Stimulated activated naive CD4-positive, alpha-beta T cell (primary cell): ENCODE measurements around the gene SPOUT1.
"Not testable (repeated sequence)": the region's sequence is repeated elsewhere in the genome, so short reads cannot be mapped to it uniquely, and the experiment has no call there.

Experiments
- DNase-seq, 6 experiments: peaks; one replicate each; lab custom pipeline; 2025; lab: John Stamatoyannopoulos, UW

Gene SPOUT1, protein sequence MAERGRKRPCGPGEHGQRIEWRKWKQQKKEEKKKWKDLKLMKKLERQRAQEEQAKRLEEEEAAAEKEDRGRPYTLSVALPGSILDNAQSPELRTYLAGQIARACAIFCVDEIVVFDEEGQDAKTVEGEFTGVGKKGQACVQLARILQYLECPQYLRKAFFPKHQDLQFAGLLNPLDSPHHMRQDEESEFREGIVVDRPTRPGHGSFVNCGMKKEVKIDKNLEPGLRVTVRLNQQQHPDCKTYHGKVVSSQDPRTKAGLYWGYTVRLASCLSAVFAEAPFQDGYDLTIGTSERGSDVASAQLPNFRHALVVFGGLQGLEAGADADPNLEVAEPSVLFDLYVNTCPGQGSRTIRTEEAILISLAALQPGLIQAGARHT

DNA sequence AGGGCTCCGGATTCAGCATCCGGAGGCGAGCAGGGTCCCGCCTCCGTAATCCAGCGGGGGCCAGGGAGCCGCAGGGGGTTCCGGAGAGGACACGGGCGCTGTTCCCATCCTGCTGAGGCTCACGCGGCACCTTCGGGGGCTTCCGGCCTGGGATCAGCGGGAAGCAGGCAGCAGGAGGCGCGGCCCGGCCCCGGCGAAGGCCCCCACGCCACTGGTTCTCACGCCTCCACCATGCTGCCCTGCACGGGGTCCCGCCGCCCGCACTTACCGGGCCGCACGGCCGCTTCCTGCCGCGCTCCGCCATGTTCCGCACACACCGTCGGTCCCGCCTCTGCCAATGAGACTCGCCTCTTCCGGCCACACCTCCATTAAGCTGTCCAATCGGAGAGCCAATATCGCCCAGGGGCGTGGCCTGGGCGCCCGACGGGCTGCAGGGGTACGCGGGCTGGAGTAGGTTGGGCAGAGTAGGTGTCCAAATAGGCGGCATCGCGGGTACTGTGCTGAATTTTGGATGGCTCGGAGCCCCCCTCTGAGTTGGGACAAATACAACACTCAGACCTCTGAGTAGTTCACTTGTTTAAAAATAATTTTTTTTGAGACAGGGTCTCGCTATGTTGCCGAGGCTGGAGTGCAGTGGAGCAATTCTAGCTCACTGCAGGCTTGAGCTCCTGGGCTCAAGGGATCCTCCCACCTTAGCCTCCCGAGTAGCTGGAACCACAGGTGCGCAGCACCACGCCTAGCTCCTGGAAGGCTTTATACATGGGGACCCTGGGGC, at the start of gene SPOUT1:
Gene SPOUT1 (minus strand): TSS at position 318 of the 775 bp plus-strand sequence. CDS start 14 bp downstream, at position 304.
- DNase-seq: peak; percentile 87 to 92 (median 91)

DNA sequence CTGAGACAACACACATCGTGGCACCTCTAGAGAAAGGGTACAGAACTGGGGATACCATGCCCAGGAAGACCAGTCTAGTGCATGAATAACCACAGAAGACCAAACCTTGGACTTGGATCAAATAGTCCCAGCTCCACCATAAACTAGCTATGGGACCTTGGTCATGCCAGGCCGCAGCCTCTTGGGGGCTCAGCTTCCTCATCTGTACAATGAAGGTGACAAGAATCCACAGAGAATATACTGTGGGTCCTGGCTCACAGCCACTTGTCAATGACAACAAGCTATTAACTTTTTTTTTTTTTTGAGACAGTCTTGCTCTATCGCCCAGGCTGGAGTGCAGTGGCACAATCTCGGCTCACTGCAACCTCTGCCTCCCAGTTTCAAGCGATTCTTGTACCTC, 48.3 kb upstream of the SPOUT1 start:
- DNase-seq: no peak

DNA sequence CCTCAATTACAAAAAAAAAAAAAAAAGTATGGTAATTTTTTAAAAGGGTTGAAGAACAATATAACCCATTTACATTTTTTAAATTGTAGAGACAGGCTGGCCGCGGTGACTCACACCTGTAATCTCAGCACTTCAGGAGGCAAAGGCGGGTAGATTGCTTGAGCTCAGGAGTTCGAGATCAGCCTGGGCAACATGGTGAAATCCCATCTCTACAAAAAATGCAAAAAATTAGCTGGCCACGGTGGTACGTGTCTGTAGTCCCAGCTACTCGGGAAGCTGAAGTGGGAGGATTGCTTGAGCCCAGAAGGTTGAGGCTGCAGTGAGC, 41.3 kb upstream of the SPOUT1 start:
- DNase-seq: not testable (repeated sequence)

DNA sequence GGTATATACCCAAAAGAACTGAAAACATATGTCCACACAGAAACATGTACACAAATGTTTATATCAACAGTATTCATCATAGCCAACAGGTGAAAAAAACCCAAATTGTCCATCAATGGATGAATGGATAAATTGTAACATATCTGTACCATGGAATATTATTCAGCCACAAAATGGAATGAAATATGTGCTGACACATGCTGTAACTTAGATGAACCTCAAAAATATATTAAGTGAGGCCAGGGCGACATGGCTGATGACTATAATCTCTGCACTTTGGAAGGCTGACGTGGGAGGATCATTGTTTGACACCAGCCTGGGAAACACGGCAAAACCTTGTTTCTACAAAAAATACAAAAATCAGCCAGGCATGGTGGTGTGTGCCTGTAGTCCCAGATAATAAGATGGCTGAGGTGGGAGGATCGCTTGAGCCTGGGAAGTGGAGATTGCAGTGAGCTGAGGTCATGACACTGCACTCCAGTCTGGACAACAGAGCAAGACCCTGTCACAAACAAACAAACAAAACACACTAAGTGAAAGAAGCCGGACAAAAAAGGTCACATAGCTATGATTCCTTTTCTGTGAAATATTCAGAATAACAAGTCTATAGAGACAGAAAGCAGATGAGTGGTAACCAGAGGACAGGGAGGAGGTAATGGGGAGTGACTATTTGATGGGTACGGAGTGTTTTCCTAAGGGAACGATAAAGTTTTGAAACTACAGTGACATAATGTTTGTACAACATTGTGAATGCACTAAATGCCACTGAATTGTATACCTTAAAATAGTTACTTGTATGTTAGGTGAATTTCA, 40.7 kb upstream of the SPOUT1 start:
- DNase-seq: no peak

DNA sequence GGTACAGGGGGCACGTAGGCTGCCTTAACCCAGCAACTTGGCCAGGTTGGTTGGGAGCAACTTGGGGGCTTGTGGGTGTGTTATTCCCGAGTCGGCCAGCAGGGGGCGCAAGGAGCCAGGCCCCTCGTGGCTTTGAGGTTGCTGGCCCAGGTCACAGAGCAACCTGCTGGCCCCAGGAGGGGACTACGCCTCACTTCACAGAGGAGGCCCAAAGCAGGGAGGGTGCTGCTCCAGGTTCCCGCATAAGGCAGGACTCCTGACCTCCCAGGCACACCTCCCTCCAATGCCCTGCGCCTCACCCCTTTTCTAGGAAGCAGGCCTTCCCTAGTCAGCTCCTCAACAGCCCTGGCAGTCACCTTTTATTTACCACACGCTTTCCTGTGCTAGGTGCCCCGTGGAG, 34.1 kb upstream of the SPOUT1 start:
- DNase-seq: peak; percentile 56 to 88 (median 80)

- no peak for DNase-seq
Observed at GRCh38 chr9:128862401-128862851, 32.8 kb upstream of the SPOUT1 start.

GRCh38 chr9:128861501-128861900, 31.9 kb upstream of the SPOUT1 start:
- DNase-seq: no peak

GRCh38 chr9:128860937-128861336, 31.3 kb upstream of the SPOUT1 start:
- DNase-seq: no peak

GRCh38 chr9:128858476-128858875, 28.9 kb upstream of the SPOUT1 start:
- not testable (repeated sequence) for DNase-seq

GRCh38 chr9:128854454-128854853, 24.9 kb upstream of the SPOUT1 start:
- DNase-seq: not testable (repeated sequence)

DNA sequence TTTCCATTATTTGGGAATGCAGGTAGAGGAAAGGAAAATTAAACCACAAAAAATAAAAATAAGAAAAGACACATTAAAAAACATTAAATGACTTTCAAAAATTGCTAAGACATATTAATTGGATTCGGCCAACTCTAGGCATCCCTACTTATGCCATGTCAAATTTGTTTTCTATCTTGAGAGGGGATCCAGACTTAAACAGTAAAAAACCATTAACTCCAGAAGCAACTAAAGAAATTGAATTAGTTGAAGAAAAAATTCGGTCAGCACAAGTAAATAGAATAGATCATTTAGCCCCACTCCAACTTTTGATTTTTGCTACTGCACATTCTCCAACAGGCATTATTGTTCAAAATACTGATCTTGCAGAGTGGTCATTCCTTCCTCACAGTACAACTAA, 23.1 kb upstream of the SPOUT1 start:
- not testable (repeated sequence) for DNase-seq

DNA sequence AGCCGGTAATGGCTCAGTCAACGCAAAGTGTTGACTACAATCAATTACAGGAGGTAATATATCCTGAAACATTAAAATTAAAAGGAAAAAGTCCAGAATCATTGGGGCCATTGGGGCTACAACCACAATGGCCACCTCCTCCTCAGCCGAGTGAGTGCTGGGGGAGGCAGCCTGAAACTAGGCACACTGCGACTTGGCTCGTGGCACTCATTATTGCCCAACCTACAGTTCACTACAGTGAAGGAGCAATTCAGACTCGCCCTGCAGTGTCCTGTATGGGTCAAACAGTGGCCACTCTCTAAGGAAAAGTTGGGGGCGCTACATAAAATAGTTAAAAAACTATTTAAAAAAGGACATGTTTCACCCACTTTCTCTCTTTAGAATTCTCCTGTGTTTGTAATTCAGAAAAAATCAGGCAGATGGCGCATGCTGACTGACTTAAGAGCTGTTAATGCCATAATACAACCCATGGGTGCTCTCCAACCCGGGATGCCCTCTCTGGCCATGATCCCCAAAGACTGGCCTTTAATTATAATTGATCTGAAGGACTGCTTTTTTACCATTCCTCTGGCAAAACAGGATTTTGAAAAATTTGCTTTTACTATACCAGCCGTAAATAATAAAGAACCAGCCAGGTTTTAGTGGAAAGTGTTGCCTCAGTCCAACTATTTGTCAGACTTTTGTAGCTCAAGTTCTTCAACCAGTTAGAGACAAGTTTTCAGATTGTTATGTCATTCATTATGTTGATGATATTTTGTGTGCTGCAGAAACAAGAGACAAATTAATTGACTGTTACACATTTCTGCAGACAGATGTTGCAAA, 22.4 kb upstream of the SPOUT1 start:
- DNase-seq: peak in 1 of 6 experiments; percentile 9

DNA sequence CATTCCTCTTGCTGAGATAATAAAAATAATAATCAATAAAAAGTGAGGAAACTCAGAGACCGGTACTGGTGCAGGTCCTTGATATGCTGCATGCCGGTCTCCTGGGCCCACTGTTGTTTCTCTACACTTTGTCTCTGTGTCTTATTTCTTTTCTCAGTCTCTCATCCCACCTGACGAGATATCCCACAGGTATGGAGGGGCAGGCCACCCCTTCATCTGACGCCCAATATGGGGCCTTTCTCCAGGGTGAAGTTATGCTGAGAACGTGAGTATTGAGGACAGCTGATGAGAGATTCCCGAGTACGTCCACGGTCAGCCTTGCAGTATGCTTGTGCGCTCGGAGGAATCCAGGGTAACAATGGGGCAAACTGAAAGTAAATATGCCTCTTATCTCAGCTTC, 21.4 kb upstream of the SPOUT1 start:
- DNase-seq: not testable (repeated sequence)

GRCh38 chr9:128847803-128848202, 18.2 kb upstream of the SPOUT1 start:
- DNase-seq: no peak

DNA sequence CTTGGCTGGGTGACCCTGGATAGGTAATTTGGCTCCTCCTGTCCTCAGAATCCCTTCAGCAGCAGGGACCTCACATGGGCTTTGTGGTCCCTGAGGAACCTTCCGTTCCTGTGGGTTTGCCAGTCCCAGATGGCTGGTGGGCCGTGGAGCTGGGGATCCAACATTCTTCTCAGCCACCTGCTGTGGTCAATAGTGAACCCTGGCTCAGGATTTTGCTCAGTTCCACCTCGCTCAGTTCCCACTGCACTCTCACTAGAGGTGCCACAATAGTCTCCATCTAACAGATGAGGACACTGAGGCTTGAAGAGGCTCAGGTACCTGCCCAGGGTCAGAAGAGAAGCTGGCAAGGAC, 17.1 kb upstream of the SPOUT1 start:
- DNase-seq: no peak

- DNase-seq: no peak
Observed at GRCh38 chr9:128845186-128845931, 15.8 kb upstream of the SPOUT1 start.

- DNase-seq: not testable (repeated sequence)
Observed at GRCh38 chr9:128843171-128843570, 13.6 kb upstream of the SPOUT1 start.

- DNase-seq: no peak
Observed at GRCh38 chr9:128841694-128842492, 12.3 kb upstream of the SPOUT1 start.

GRCh38 chr9:128840524-128840923, 10.9 kb upstream of the SPOUT1 start:
- no peak for DNase-seq

DNA sequence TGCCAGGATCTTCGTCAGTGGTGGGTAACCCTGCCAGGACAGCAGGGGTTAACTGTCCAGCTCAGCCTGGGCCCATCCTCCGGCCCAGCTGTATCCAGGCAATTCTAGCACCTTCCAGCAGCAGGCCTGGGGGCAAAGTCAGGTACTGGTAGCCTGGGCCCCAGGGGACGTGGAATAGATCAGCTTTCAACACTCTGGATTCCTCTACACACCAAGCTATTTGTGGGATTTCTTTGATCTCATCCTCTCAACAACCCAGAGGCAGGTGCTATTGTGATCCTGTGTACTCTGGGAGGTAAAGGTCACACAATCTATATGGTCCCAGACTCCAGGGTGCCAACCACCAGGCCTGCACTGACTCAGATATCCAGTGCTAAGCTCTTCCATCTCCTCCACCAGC, 8.7 kb upstream of the SPOUT1 start:
- no peak for DNase-seq
